PC-3 (cell line): ENCODE results near the gene DBNDD1.

Experiments
- CTCF ChIP-seq: fragments of 300-600 bp; sonication (generic); conservative IDR thresholded peaks from 2 replicates; pipeline ENCODE4 v1.5.1; 2017; ENCODE audit warnings: antibody characterized with exemption, low read depth, mild to moderate bottlenecking, low read length
- EZH2 ChIP-seq: fragments of 300-600 bp; sonication (generic); IDR thresholded peaks from one replicate; pipeline ENCODE4 v1.6.1; 2017; ENCODE audit warnings: antibody characterized with exemption, mild to moderate bottlenecking, low read length; ENCODE audit not compliant: unreplicated experiment

GRCh38 chr16:89986600-89986999, 32.7 kb downstream of the DBNDD1 start:
- TF ChIP-seq CTCF (no peak), EZH2 (no peak)
